IMR-90 (cell line): ENCODE results near the gene TPP1. TPM values are rescaled to one million over a fixed set of nuclear protein-coding genes. Genes with fewer than 3 reads are reported as not detected.

Source experiments
- ATAC-seq: fragments of 200-7000 bp; cut with Tn5 transposase; 2 replicates; pipeline ENCODE4 v1.9.1; 2020; ENCODE audit warnings: low read depth, mild to moderate bottlenecking, moderate library complexity
- BruUV-seq: library from RNA; stranded (reverse); fragments of 400-500 nt; replicated peaks from 2 replicates; lab custom pipeline; 2021; lab: Mats Ljungman, UMichigan
- CTCF ChIA-PET: fragments of 300-600 bp; formaldehyde crosslinking; extraction: SDS; loops from one replicate; lab custom pipeline; 2021; ENCODE audit warnings: antibody characterized with exemption; lab: Yijun Ruan, JAX
- POLR2A ChIA-PET: fragments of 300-600 bp; sonication (Branson Sonifier 250); formaldehyde crosslinking; loops from one replicate; lab custom pipeline; 2022; ENCODE audit warnings: antibody characterized with exemption; ENCODE audit not compliant: unreplicated experiment; lab: Charles Lee
- DNase-seq: peaks from one replicate; pipeline ENCODE4 v3.0.0; 2013
- H2AFZ ChIP-seq: replicated peaks from 2 replicates; pipeline ENCODE3; 2013; ENCODE audit warnings: low read length, mild to moderate bottlenecking; ENCODE audit not compliant: poor library complexity
- H2AK5ac ChIP-seq: 2 replicates; pipeline ENCODE4 v1.6.1; 2013; ENCODE audit warnings: low read depth, low read length, inconsistent platforms
- H2AK9ac ChIP-seq: replicated peaks from 2 replicates; pipeline ENCODE3; 2013; ENCODE audit warnings: mild to moderate bottlenecking, low read depth, low read length, moderate library complexity; ENCODE audit not compliant: poor library complexity
- H2BK120ac ChIP-seq: 2 replicates; pipeline ENCODE4 v1.6.1; 2013; ENCODE audit warnings: low read depth, low read length, inconsistent platforms
- H2BK15ac ChIP-seq: 3 replicates; pipeline ENCODE4 v1.6.1; 2013; ENCODE audit warnings: low read depth, low read length, inconsistent platforms
- H2BK20ac ChIP-seq: 2 replicates; pipeline ENCODE4 v1.6.1; 2013; ENCODE audit warnings: low read depth, mild to moderate bottlenecking, inconsistent platforms, low read length, moderate library complexity
- H2BK5ac ChIP-seq: 2 replicates; pipeline ENCODE4 v1.6.1; 2013; ENCODE audit warnings: mild to moderate bottlenecking, low read depth, low read length, inconsistent platforms; ENCODE audit not compliant: poor library complexity, severe bottlenecking
- H3K14ac ChIP-seq: replicated peaks from 2 replicates; pipeline ENCODE4 v1.6.1; 2013; ENCODE audit warnings: low read depth, low read length, inconsistent platforms
- H3K18ac ChIP-seq: 2 replicates; pipeline ENCODE4 v1.6.1; 2013; ENCODE audit warnings: low read depth, low read length, control low read depth
- H3K23ac ChIP-seq: 2 replicates; pipeline ENCODE4 v1.6.1; 2013; ENCODE audit warnings: low read depth, low read length, inconsistent platforms
- H3K27ac ChIP-seq: 2 replicates; pipeline ENCODE4 v1.5.1; 2013; ENCODE audit warnings: mild to moderate bottlenecking, control low read depth, low read length; ENCODE audit not compliant: insufficient read depth
- H3K27me3 ChIP-seq: 2 replicates; pipeline ENCODE4 v1.6.1; 2013; ENCODE audit warnings: low read length; ENCODE audit not compliant: control insufficient read depth, insufficient read depth
- H3K36me3 ChIP-seq: 2 replicates; pipeline ENCODE4 v1.6.1; 2013; ENCODE audit warnings: low read length, mixed read lengths; ENCODE audit not compliant: control insufficient read depth, insufficient read depth
- H3K4ac ChIP-seq: 2 replicates; pipeline ENCODE4 v1.6.1; 2013; ENCODE audit warnings: low read depth, low read length, inconsistent platforms
- H3K4me1 ChIP-seq: 2 replicates; pipeline ENCODE4 v1.6.1; 2013; ENCODE audit warnings: low read length, mixed read lengths; ENCODE audit not compliant: control insufficient read depth, insufficient read depth
- H3K4me2 ChIP-seq: 2 replicates; pipeline ENCODE4 v1.6.1; 2013; ENCODE audit warnings: low read depth, mild to moderate bottlenecking, control low read depth, low read length, moderate library complexity
- H3K4me3 ChIP-seq: 2 replicates; pipeline ENCODE4 v1.5.1; 2013; ENCODE audit warnings: low read depth, mild to moderate bottlenecking, control low read depth, low read length, moderate library complexity; ENCODE audit not compliant: insufficient read depth
- H3K56ac ChIP-seq: 2 replicates; pipeline ENCODE4 v1.6.1; 2013; ENCODE audit warnings: low read length, inconsistent platforms; ENCODE audit not compliant: insufficient read depth; ENCODE audit errors: extremely low read depth
- H3K79me1 ChIP-seq, 2 experiments: 2 replicates each; pipeline ENCODE4 v1.6.1; 2013; ENCODE audit warnings: low read length in 2 of 2, inconsistent platforms in 1 of 2, low read depth in 1 of 2
- H3K9ac ChIP-seq: 2 replicates; pipeline ENCODE4 v1.6.1; 2013; ENCODE audit warnings: low read depth, low read length, control low read depth
- H3K9me1 ChIP-seq: 2 replicates; pipeline ENCODE4 v1.6.1; 2013; ENCODE audit warnings: low read length, inconsistent platforms; ENCODE audit not compliant: insufficient read depth
- H3K9me3 ChIP-seq: 2 replicates; pipeline ENCODE4 v1.6.1; 2013; ENCODE audit warnings: low read length; ENCODE audit not compliant: control insufficient read depth, insufficient read depth
- H4K20me1 ChIP-seq: 2 replicates; pipeline ENCODE4 v1.6.1; 2013; ENCODE audit warnings: low read length, inconsistent platforms; ENCODE audit not compliant: insufficient read depth
- H4K5ac ChIP-seq: 2 replicates; pipeline ENCODE4 v1.6.1; 2013; ENCODE audit warnings: mild to moderate bottlenecking, low read depth, low read length, control low read depth
- H4K8ac ChIP-seq, 2 experiments: 2 replicates each; pipeline ENCODE4 v1.6.1; 2013; ENCODE audit warnings: low read depth in 2 of 2, low read length in 2 of 2, control low read depth in 1 of 2, inconsistent platforms in 1 of 2
- H4K91ac ChIP-seq: 2 replicates; pipeline ENCODE4 v1.6.1; 2013; ENCODE audit warnings: low read depth, low read length, inconsistent platforms; ENCODE audit not compliant: insufficient read depth
- MAFK ChIP-seq: IDR thresholded peaks from 2 replicates; pipeline ENCODE4 v1.6.1; 2012; ENCODE audit warnings: low read depth, low read length, improper control_type of control experiment
- RCOR1 ChIP-seq: IDR thresholded peaks from 2 replicates; pipeline ENCODE4 v1.6.1; 2012; ENCODE audit warnings: mild to moderate bottlenecking, low read length, improper control_type of control experiment; ENCODE audit not compliant: insufficient replicate concordance
- WGBS, 2 experiments: methylation state at CpG; one replicate each; pipeline versions ENCODE4 v1.1.5 to v1.1.7; 2013; ENCODE audit warnings: missing lambda C conversion rate in 2 of 2; ENCODE audit not compliant: insufficient read length in 1 of 2; ENCODE audit errors: extremely low coverage in 2 of 2; 5-methylcytosine and 5-hydroxymethylcytosine counted together
- dilution Hi-C: fragments of 300-500 bp; cut with HindIII; formaldehyde crosslinking; loops from one replicate; pipeline ENCODE4 v1.14.3; 2018; ENCODE audit warnings: low sequenced_read_pairs; ENCODE audit not compliant: unreplicated experiment
- in situ Hi-C: fragments of 300-500 bp; cut with MboI; formaldehyde crosslinking; loops from 3 replicates; pipeline ENCODE4 v1.14.3; 2019; ENCODE audit warnings: low sequenced_read_pairs, inconsistent platforms, mixed read lengths
- intact Hi-C: fragments of 100-400 bp; cut with micrococcal nuclease; formaldehyde crosslinking; loops from 2 replicates; pipeline ENCODE4 v1.10.0; 2022
- polyA plus RNA-seq, 3 experiments: library from polyadenylated mRNA; depleted of rRNA; stranded (reverse); fragments of >200 nt; gene quantifications; 2 replicates each; pipeline ENCODE4 v1.2.3, GENCODE V29; 2012; ENCODE audit warnings: low replicate concordance in 1 of 3
- total RNA-seq: library from RNA; depleted of rRNA; stranded (reverse); fragments of >200 nt; gene quantifications from 2 replicates; pipeline ENCODE4 v1.2.3, GENCODE V29; 2012

The TPP1 gene
- total and polyA plus RNA-seq, 2 of the 4 experiments (the other 2 are of a cell fraction): 33.5 to 108 TPM

DNA sequence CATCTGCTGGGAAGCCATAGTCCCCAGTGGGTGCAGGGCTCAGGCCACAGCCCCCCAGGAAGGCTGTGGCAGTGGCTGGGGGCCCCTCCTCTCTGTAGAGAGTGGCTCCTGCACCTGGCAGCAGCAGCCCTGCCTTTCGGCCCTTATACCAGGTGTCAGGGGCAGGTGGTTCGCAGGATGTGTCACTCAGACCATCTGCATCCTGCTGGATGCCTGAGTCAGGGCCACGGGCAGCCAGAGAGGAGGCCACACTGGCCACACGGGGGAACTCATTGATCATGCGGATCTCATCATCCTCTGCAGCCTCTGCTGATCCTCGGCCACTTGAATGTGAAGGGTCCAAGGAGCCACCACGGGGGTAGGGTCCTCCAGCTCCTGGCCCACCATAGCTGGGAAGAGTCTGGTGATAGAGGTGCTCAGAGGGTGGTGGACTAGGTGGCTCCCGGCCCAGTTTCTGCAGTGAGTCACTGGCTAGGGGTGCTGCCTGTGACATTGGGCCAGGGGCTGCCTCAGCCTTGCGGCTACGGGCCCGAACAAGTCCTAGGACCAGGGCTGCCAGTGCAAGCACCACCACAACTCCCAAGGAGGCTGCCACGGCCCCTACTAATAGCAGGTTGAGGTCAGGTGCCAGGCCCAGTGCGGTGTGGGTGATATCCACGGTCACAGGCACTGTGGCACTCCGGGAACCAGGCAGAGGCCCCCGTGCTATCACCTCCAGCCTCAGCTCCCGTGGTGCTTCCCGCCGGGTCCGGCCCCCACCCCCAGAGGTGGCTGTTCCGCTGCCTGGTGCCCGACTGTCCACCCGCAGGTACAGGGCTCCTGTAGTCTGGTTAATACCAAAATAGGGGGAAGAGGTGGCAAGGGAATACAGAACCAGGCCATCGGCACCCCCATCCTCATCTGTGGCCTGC, 3.3 kb upstream of the TPP1 start (continued):
- TF ChIP-seq RCOR1: no peak

DNA sequence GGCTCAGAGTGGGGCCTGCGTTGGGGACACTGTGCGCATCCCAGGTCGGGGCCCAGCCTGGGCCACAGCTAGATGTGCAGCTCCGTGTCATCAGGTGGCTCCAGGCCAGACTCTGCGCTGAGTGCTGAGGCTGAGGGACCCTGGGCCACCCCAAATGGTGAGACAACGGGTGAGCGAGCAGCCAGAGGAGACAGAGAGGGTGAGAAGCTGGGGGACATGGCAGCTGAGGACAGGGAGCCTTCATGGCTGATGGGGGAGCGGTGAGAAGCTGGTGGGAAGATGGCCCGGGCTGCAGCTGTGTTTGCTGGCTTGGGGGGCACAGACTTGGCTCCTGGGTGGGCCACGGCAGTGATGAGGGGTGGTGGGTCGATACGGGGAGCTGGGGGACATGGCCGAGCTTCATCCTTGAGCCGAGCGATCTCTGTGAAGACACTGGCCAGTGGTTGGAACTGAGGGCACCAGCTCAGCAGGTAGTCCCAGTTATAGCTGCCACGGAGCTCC, 2.5 kb upstream of the TPP1 start:
- POLR2A ChIA-PET: interaction anchor here (0.6 to 1.0 kb wide), 2 partner anchors 10 to 146 kb away, joined by 4 to 9 read pairs; partner anchors contain the start of gene TAF10
- Histone ChIP-seq H3K9me3 (no peaks in the 10 kb centered on the region), H3K9me1 (peaks cover 8% of the 10 kb centered on the region), H4K5ac (no peak overlapping the region), H3K36me3 (peaks cover 32% of the 10 kb centered on the region), H3K56ac (no peak overlapping the region), H3K27ac (no peak overlapping the region), H3K23ac (no peak overlapping the region), H2AK9ac (no peak overlapping the region), H3K14ac (no peak overlapping the region), H2AFZ (no peak overlapping the region), H4K20me1 (peaks cover 9% of the 10 kb centered on the region; the same call in 1 of the 2 replicates), H3K18ac (no peak overlapping the region), H3K4me1 (peaks cover 7% of the 10 kb centered on the region), H4K91ac (no peak overlapping the region), H2AK5ac (no peak overlapping the region), H3K4me3 (no peak overlapping the region), H2BK120ac (no peak overlapping the region), H3K4ac (no peak overlapping the region), H3K9ac (no peak overlapping the region), H2BK15ac (no peak overlapping the region), H3K27me3 (no peaks in the 10 kb centered on the region), H4K8ac (no peak overlapping the region), H3K79me1 (peaks cover 9 to 22% of the 10 kb centered on the region in 2 experiments), H2BK5ac (no peak overlapping the region), H2BK20ac (no peak overlapping the region), H3K4me2 (no peak overlapping the region)
- CTCF ChIA-PET: no interaction called here
- ATAC-seq: no peak
- intact Hi-C loops (no loop called here), in situ Hi-C loops (no loop called here), dilution Hi-C loops (no loop called here)
- TF ChIP-seq MAFK: no peak
- BruUV-seq: no TSS peak
- 83% methylated on average over 5 of the region's 16 CpGs; no CpG with 5 or more reads in 1 of the 2 experiments for WGBS, 2 experiments
- no peak for DNase-seq
